ENCODE results near the gene PKP3. TPM values are rescaled to one million over a fixed set of nuclear protein-coding genes. Genes with fewer than 3 reads are reported as not detected.
A peak's percentile ranks its signal among the peaks of the same experiment; 100 is the strongest.

The PKP3 gene
- total and polyA plus RNA-seq, 9 of the 15 experiments (the other 6 are each of a cell fraction or from before 2014, with no cell fraction given): 0.11 to 110 (median 30.7) TPM

- TF ChIP-seq CBX3 (IDR thresholded peaks at IDR 0.05; ENCODE audit: borderline replicate concordance in 1 of 2, low read length in 2 of 2) (0 out of 3 replicates have a peak, but pooled peaks of 1 of the 2 experiments have one; percentile 20), ZBTB33 (CRISPR knock-in tag; IDR thresholded peaks at IDR 0.05) (0 out of 2 replicates have a peak, but pooled peaks have one; percentile 30), CXXC5 (CRISPR knock-in tag; IDR thresholded peaks at IDR 0.05) (peak; percentile 77), MECOM (CRISPR knock-in tag; IDR thresholded peaks at IDR 0.05) (no peak), ATF7 (IDR thresholded peaks at IDR 0.05) (peak; percentile 39; the same call in 1 of the 2 replicates), STAT5A (IDR thresholded peaks at IDR 0.05; ENCODE audit: borderline replicate concordance, low read length) (0 out of 2 replicates have a peak, but pooled peaks have one; percentile 34), SRSF1 (IDR thresholded peaks at IDR 0.05; ENCODE audit: low read depth, low read length) (no peak), CTBP1 (IDR thresholded peaks at IDR 0.05; ENCODE audit: borderline replicate concordance) (peak; percentile 71), FOXM1 (IDR thresholded peaks at IDR 0.05; ENCODE audit: low read depth) (peak; percentile 76), FOXM1 (CRISPR knock-in tag; IDR thresholded peaks at IDR 0.05; ENCODE audit: low read depth) (no peak), ZNF766 (CRISPR knock-in tag; conservative IDR thresholded peaks at IDR 0.05) (peak; percentile 60; the same call in 1 of the 2 replicates), NR4A1 (CRISPR knock-in tag; IDR thresholded peaks at IDR 0.05) (no peak), NR4A1 (tag; IDR thresholded peaks at IDR 0.05) (no peak), ZNF512 (tag; IDR thresholded peaks at IDR 0.05) (no peak), ZNF197 (CRISPR knock-in tag; IDR thresholded peaks at IDR 0.05; ENCODE audit: low read depth) (no peak)
These were observed 28.2 kb downstream of the PKP3 start (continued) for GRCh38 chr11:422249-422656.

All from K562 (cell line).